GM23338 (cell line): Measurements from ENCODE around the gene EMC6. TPM values are rescaled to one million over a fixed set of nuclear protein-coding genes. Genes with fewer than 3 reads are reported as not detected.

ENCODE experiments used
- ATAC-seq: fragments of 200-7000 bp; cut with Tn5 transposase; 3 replicates; pipeline ENCODE4 v1.9.1; 2020
- DNase-seq: peaks from one replicate; pipeline ENCODE4 v3.0.0-alpha.2; 2015; ENCODE audit warnings: low spot score
- H2AFZ ChIP-seq: fragments of 200-600 bp; sonication (generic); 2 replicates; pipeline ENCODE4 v1.8.0; 2016; ENCODE audit warnings: antibody characterized with exemption, mild to moderate bottlenecking, moderate library complexity
- H3F3A ChIP-seq: fragments of 200-600 bp; sonication (generic); replicated peaks from 2 replicates; pipeline ENCODE4 v1.8.0; 2017; ENCODE audit warnings: antibody characterized with exemption, mixed run types, low read depth
- H3K27ac ChIP-seq: fragments of 200-600 bp; sonication (generic); 2 replicates; pipeline ENCODE4 v1.6.1; 2016; ENCODE audit warnings: low read depth
- H3K27me3 ChIP-seq: fragments of 200-600 bp; sonication (generic); 2 replicates; pipeline ENCODE4 v1.8.0; 2016; ENCODE audit warnings: mild to moderate bottlenecking, mixed run types, moderate library complexity; ENCODE audit not compliant: insufficient read depth
- H3K36me3 ChIP-seq: fragments of 200-600 bp; sonication (generic); 2 replicates; pipeline ENCODE4 v1.8.0; 2016; ENCODE audit warnings: mild to moderate bottlenecking; ENCODE audit not compliant: insufficient read depth
- H3K4me1 ChIP-seq: fragments of 200-600 bp; sonication (generic); 2 replicates; pipeline ENCODE4 v1.8.0; 2016; ENCODE audit warnings: mild to moderate bottlenecking, moderate library complexity; ENCODE audit not compliant: insufficient read depth
- H3K4me2 ChIP-seq: fragments of 200-600 bp; sonication (generic); 2 replicates; pipeline ENCODE4 v1.7.1; 2017; ENCODE audit warnings: mixed run types
- H3K4me3 ChIP-seq: fragments of 200-600 bp; sonication (generic); 2 replicates; pipeline ENCODE4 v1.6.1; 2016; ENCODE audit warnings: mixed run types
- H3K79me2 ChIP-seq: fragments of 200-600 bp; sonication (generic); replicated peaks from 2 replicates; pipeline ENCODE4 v1.8.0; 2017; ENCODE audit warnings: mild to moderate bottlenecking; ENCODE audit not compliant: insufficient read depth
- H3K9me2 ChIP-seq: fragments of 200-600 bp; sonication (generic); 2 replicates; pipeline ENCODE4 v1.8.0; 2017; ENCODE audit not compliant: insufficient read depth
- H4K20me1 ChIP-seq: fragments of 200-600 bp; sonication (generic); replicated peaks from 2 replicates; pipeline ENCODE4 v1.8.0; 2017; ENCODE audit warnings: mild to moderate bottlenecking; ENCODE audit not compliant: insufficient read depth
- H3K27ac Mint-ChIP-seq: 2 replicates; pipeline ENCODE4 v1.8.0; 2020; ENCODE audit warnings: inconsistent platforms, mild to moderate bottlenecking, moderate library complexity, mixed read lengths
- H3K27me3 Mint-ChIP-seq: 3 replicates; pipeline ENCODE4 v1.8.0; 2022; ENCODE audit warnings: low read depth, mild to moderate bottlenecking, moderate library complexity, mixed read lengths, inconsistent platforms; ENCODE audit not compliant: insufficient read depth, poor library complexity
- H3K36me3 Mint-ChIP-seq: 3 replicates; pipeline ENCODE4 v1.8.0; 2021; ENCODE audit warnings: low read depth, mild to moderate bottlenecking, inconsistent platforms, moderate library complexity, mixed read lengths
- H3K4me1 Mint-ChIP-seq: 3 replicates; pipeline ENCODE4 v1.8.0; 2020; ENCODE audit warnings: mild to moderate bottlenecking, inconsistent platforms, mixed read lengths
- H3K4me3 Mint-ChIP-seq: 3 replicates; pipeline ENCODE4 v1.8.0; 2021; ENCODE audit warnings: moderate library complexity, mild to moderate bottlenecking, inconsistent platforms, mixed read lengths
- H3K9me3 Mint-ChIP-seq: 3 replicates; pipeline ENCODE4 v1.8.0; 2020; ENCODE audit warnings: moderate library complexity, mild to moderate bottlenecking, inconsistent platforms, mixed read lengths
- CREB1 ChIP-seq: fragments of 250-450 bp; sonication (Bioruptor Pico); IDR thresholded peaks from 2 replicates; pipeline ENCODE4 v1.5.0; 2020; ENCODE audit warnings: low read depth, mild to moderate bottlenecking, moderate library complexity
- ETS1 ChIP-seq: IDR thresholded peaks from 2 replicates; pipeline ENCODE4 v1.6.1; 2016; ENCODE audit warnings: antibody characterized with exemption
- EZH2 ChIP-seq: fragments of 200-600 bp; sonication (generic); IDR thresholded peaks from one replicate; pipeline ENCODE4 v1.8.0; 2017; ENCODE audit warnings: antibody characterized with exemption, mild to moderate bottlenecking, low read depth; ENCODE audit not compliant: unreplicated experiment
- JUNB ChIP-seq: IDR thresholded peaks from one replicate; pipeline ENCODE4 v1.6.1; 2016; ENCODE audit warnings: antibody characterized with exemption; ENCODE audit not compliant: unreplicated experiment
- NANOG ChIP-seq: IDR thresholded peaks from 2 replicates; pipeline ENCODE4 v1.6.1; 2016; ENCODE audit warnings: antibody characterized with exemption, borderline replicate concordance
- POLR2AphosphoS5 ChIP-seq: IDR thresholded peaks from 2 replicates; pipeline ENCODE4 v1.6.1; 2016; ENCODE audit warnings: antibody characterized with exemption, low read depth
- ZNF114 ChIP-seq: fragments of 250-450 bp; sonication (Bioruptor Pico); IDR thresholded peaks from 2 replicates; pipeline ENCODE4 v1.5.0; 2020; ENCODE audit warnings: mild to moderate bottlenecking, moderate library complexity
- ZNF331 ChIP-seq: fragments of 250-450 bp; sonication (Bioruptor Pico); IDR thresholded peaks from 2 replicates; pipeline ENCODE4 v1.5.0; 2020; ENCODE audit warnings: low read depth, mild to moderate bottlenecking, moderate library complexity
- polyA plus RNA-seq: library from polyadenylated mRNA; unstranded; fragments of >200 nt; fragmentation: Nextera tagmentation; extraction: Ambion mirVana; gene quantifications from 2 replicates; pipeline ENCODE4 v1.2.1, GENCODE V29; 2016
- total RNA-seq: library from RNA; depleted of rRNA; stranded (reverse); fragments of >200 nt; shearing (Covaris generic); gene quantifications from 2 replicates; pipeline ENCODE4 v1.2.3, GENCODE V29; 2014

Gene EMC6
- total and polyA plus RNA-seq, 2 experiments from 2014 or later, result 48.0 to 230 TPM

- no peaks in the 10 kb centered on the region for H3F3A ChIP-seq
- Mint-ChIP-seq H3K9me3 (no peaks in the 10 kb centered on the region), H3K4me1 (peaks cover 16% of the 10 kb centered on the region), H3K27me3 (peaks cover 11% of the 10 kb centered on the region), H3K27ac (peak within 1 kb of the TSS; percentile 99), H3K36me3 (peaks cover 12% of the 10 kb centered on the region), H3K4me3 (peak within 1 kb of the TSS; percentile 93)
- H3K79me2 ChIP-seq, result peaks cover 54% of the 10 kb centered on the region
- H2AFZ ChIP-seq, result peak within 1 kb of the TSS; percentile 96
- no peaks in the 10 kb centered on the region for H3K27me3 ChIP-seq
- DNase-seq, result peak; percentile 98
- no peaks in the 10 kb centered on the region for H3K9me2 ChIP-seq
- peak; percentile 93 for ATAC-seq
- peaks cover 12% of the 10 kb centered on the region for H4K20me1 ChIP-seq
- no peaks in the 10 kb centered on the region for H3K36me3 ChIP-seq
- peak within 1 kb of the TSS; percentile 96 for H3K4me2 ChIP-seq
- peaks cover 11% of the 10 kb centered on the region; the same call in 1 of the 2 replicates for H3K4me1 ChIP-seq
- peak within 1 kb of the TSS; percentile 94 for H3K4me3 ChIP-seq
- TF ChIP-seq EZH2 (no peak), ETS1 (peak; percentile 96), POLR2AphosphoS5 (peak; percentile 95), CREB1 (peak; percentile 39; the same call in 1 of the 2 replicates)
- peak within 1 kb of the TSS; percentile 97 for H3K27ac ChIP-seq
Observed at GRCh38 chr17:3636154-3636907, 32.3 kb upstream of the EMC6 start, which contains the start of the genes CTNS and SHPK. Gene CTNS (plus strand): TSS chr17:3636760. CDS start chr17:3640207, 3,447 bp downstream. Gene SHPK (minus strand): TSS chr17:3636250. CDS start chr17:3636219, 31 bp downstream.

GRCh38 chr17:3636908-3637373 is 31.7 kb upstream of the EMC6 start:
- Histone ChIP-seq H3K27ac (peak overlapping the region; percentile 97; the same call in 1 of the 2 replicates), H3K4me2 (peak overlapping the region; percentile 96)

More at GRCh38 chr17:3636908-3637373, 31.7 kb upstream of the EMC6 start:
- Histone ChIP-seq H3K27me3 (no peaks in the 10 kb centered on the region), H3K4me3 (peak overlapping the region; percentile 94), H3K9me2 (no peaks in the 10 kb centered on the region), H2AFZ (peak overlapping the region; percentile 96), H3K79me2 (peaks cover 49% of the 10 kb centered on the region), H3F3A (no peaks in the 10 kb centered on the region), H4K20me1 (peaks cover 11% of the 10 kb centered on the region), H3K4me1 (peaks cover 11% of the 10 kb centered on the region; the same call in 1 of the 2 replicates), H3K36me3 (no peaks in the 10 kb centered on the region)
- peak; percentile 17 for ATAC-seq
- H3K4me3 Mint-ChIP-seq, result peak overlapping the region; percentile 93
- peaks cover 12% of the 10 kb centered on the region for H3K36me3 Mint-ChIP-seq
- TF ChIP-seq ZNF114 (CRISPR knock-in tag) (no peak), ZNF331 (CRISPR knock-in tag) (no peak), ETS1 (no peak), EZH2 (no peak), CREB1 (no peak), NANOG (no peak), JUNB (no peak)
- H3K27me3 Mint-ChIP-seq, result peaks cover 11% of the 10 kb centered on the region
- peak; percentile 52 for DNase-seq
- H3K4me1 Mint-ChIP-seq, result peaks cover 16% of the 10 kb centered on the region
- H3K27ac Mint-ChIP-seq, result peak overlapping the region; percentile 48; the same call in 1 of the 2 replicates
- H3K9me3 Mint-ChIP-seq, result no peaks in the 10 kb centered on the region
